Trophoblast cell (in vitro differentiated cells and primary cell): ENCODE results near the gene HLA-DRA. TPM values are rescaled to one million over a fixed set of nuclear protein-coding genes. Genes with fewer than 3 reads are reported as not detected.

Experiments
- DNase-seq, 2 donors: peaks; one replicate each; pipeline ENCODE4 v3.0.0-alpha.2; 2016
- H2AFZ ChIP-seq: 2 replicates; pipeline ENCODE4 v1.6.1; 2013; ENCODE audit warnings: low read length, moderate library complexity, mild to moderate bottlenecking; ENCODE audit not compliant: insufficient read depth, poor library complexity
- H2AK5ac ChIP-seq: 2 replicates; pipeline ENCODE4 v1.6.1; 2013; ENCODE audit warnings: mild to moderate bottlenecking, low read length
- H2BK120ac ChIP-seq: 2 replicates; pipeline ENCODE4 v1.6.1; 2013; ENCODE audit warnings: low read length, mild to moderate bottlenecking, moderate library complexity; ENCODE audit not compliant: insufficient read depth, poor library complexity
- H2BK12ac ChIP-seq: 2 replicates; pipeline ENCODE4 v1.6.1; 2013; ENCODE audit warnings: mild to moderate bottlenecking, low read length, moderate library complexity
- H2BK5ac ChIP-seq: 2 replicates; pipeline ENCODE4 v1.6.1; 2013; ENCODE audit warnings: low read length, low read depth, moderate library complexity, mild to moderate bottlenecking; ENCODE audit not compliant: poor library complexity
- H3K14ac ChIP-seq: 2 replicates; pipeline ENCODE4 v1.6.1; 2013; ENCODE audit warnings: mild to moderate bottlenecking, low read length
- H3K18ac ChIP-seq: 2 replicates; pipeline ENCODE4 v1.6.1; 2013; ENCODE audit warnings: mild to moderate bottlenecking, low read length
- H3K23ac ChIP-seq: 2 replicates; pipeline ENCODE4 v1.6.1; 2013; ENCODE audit warnings: low read length
- H3K27ac ChIP-seq: 2 replicates; pipeline ENCODE4 v1.5.1; 2013; ENCODE audit warnings: low read depth, mild to moderate bottlenecking, inconsistent platforms, low read length, moderate library complexity
- H3K27me3 ChIP-seq: 2 replicates; pipeline ENCODE4 v1.6.1; 2013; ENCODE audit warnings: inconsistent platforms, mild to moderate bottlenecking, low read length, moderate library complexity; ENCODE audit not compliant: insufficient read depth
- H3K36me3 ChIP-seq, 2 experiments: 1 replicate in 1 of 2; 2 replicates in 1 of 2; pipeline ENCODE4 v1.6.1; 2013; ENCODE audit warnings: low read length in 2 of 2, mild to moderate bottlenecking in 2 of 2, moderate library complexity in 1 of 2; ENCODE audit not compliant: insufficient read depth in 2 of 2, control insufficient read depth in 1 of 2
- H3K4ac ChIP-seq: 2 replicates; pipeline ENCODE4 v1.6.1; 2013; ENCODE audit warnings: low read depth, mild to moderate bottlenecking, low read length, moderate library complexity
- H3K4me1 ChIP-seq, 2 experiments: 1 replicate in 1 of 2; 2 replicates in 1 of 2; pipeline ENCODE4 v1.6.1; 2013; ENCODE audit warnings: low read length in 2 of 2, mild to moderate bottlenecking in 2 of 2, moderate library complexity in 1 of 2; ENCODE audit not compliant: insufficient read depth in 2 of 2, control insufficient read depth in 1 of 2
- H3K4me2 ChIP-seq: 2 replicates; pipeline ENCODE4 v1.6.1; 2013; ENCODE audit warnings: inconsistent platforms, mild to moderate bottlenecking, low read length, moderate library complexity
- H3K4me3 ChIP-seq: 2 replicates; pipeline ENCODE4 v1.5.1; 2013; ENCODE audit warnings: mild to moderate bottlenecking, low read depth, low read length, inconsistent platforms
- H3K79me1 ChIP-seq: one replicate; pipeline ENCODE4 v1.6.1; 2013; ENCODE audit warnings: low read length
- H3K79me2 ChIP-seq: 2 replicates; pipeline ENCODE4 v1.6.1; 2013; ENCODE audit warnings: low read length, mild to moderate bottlenecking; ENCODE audit not compliant: control insufficient read depth, insufficient read depth, poor library complexity
- H3K9ac ChIP-seq: 2 replicates; pipeline ENCODE4 v1.6.1; 2013; ENCODE audit warnings: mild to moderate bottlenecking, low read length
- H3K9me3 ChIP-seq: 2 replicates; pipeline ENCODE4 v1.6.1; 2013; ENCODE audit warnings: low read depth, mild to moderate bottlenecking, control low read depth, inconsistent platforms, low read length; ENCODE audit not compliant: insufficient read depth
- H4K12ac ChIP-seq: 2 replicates; pipeline ENCODE4 v1.6.1; 2013; ENCODE audit warnings: low read depth, mild to moderate bottlenecking, low read length, moderate library complexity
- H4K8ac ChIP-seq: 2 replicates; pipeline ENCODE4 v1.6.1; 2013; ENCODE audit warnings: low read depth, mild to moderate bottlenecking, low read length, moderate library complexity
- H4K91ac ChIP-seq: one replicate; pipeline ENCODE4 v1.6.1; 2013; ENCODE audit warnings: low read depth, mild to moderate bottlenecking, low read length, moderate library complexity
- WGBS: extraction: QIAGEN DNeasy Blood & Tissue Kit; methylation state at CpG from one replicate; pipeline ENCODE4 v1.1.7; 2013; ENCODE audit warnings: missing lambda C conversion rate; ENCODE audit not compliant: insufficient read length, insufficient coverage; ENCODE audit errors: extremely low coverage; 5-methylcytosine and 5-hydroxymethylcytosine counted together
- polyA plus RNA-seq: library from polyadenylated mRNA; stranded (reverse); fragments of 200-250 nt; gene quantifications from 2 replicates; pipeline ENCODE4 v1.2.3, GENCODE V29; 2013

HLA-DRA gene
- polyA plus RNA-seq = not detected in 2 replicates

DNA sequence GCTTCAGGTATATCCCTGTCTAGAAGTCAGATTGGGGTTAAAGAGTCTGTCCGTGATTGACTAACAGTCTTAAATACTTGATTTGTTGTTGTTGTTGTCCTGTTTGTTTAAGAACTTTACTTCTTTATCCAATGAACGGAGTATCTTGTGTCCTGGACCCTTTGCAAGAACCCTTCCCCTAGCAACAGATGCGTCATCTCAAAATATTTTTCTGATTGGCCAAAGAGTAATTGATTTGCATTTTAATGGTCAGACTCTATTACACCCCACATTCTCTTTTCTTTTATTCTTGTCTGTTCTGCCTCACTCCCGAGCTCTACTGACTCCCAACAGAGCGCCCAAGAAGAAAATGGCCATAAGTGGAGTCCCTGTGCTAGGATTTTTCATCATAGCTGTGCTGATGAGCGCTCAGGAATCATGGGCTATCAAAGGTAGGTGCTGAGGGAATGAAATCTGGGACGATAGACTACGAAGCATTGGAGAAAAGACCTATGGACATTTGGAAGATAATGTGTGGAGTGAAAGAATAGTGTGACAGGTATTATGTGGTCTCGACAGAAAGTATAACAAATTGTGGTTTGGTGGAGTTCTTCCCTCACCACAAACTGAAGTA, at the start of gene HLA-DRA:
HLA-DRA (plus strand) TSS at position 286 of the 613 bp plus-strand sequence; CDS start at position 350, 64 bp downstream.
- no peak within 1 kb of the TSS for H4K12ac ChIP-seq
- H3K79me1 ChIP-seq = no peaks in the 10 kb centered on the region
- no peak within 1 kb of the TSS for H2BK12ac ChIP-seq
- H3K9me3 ChIP-seq = no peaks in the 10 kb centered on the region
- no peak within 1 kb of the TSS for H3K4ac ChIP-seq
- H3K36me3 ChIP-seq = no peaks in the 10 kb centered on the region
- H3K23ac ChIP-seq = no peak within 1 kb of the TSS
- peak; percentile 27 to 71 for DNase-seq
- H3K9ac ChIP-seq = no peak within 1 kb of the TSS
- no peak within 1 kb of the TSS for H2AFZ ChIP-seq
- H3K27ac ChIP-seq = no peak within 1 kb of the TSS
- no peaks in the 10 kb centered on the region for H3K79me2 ChIP-seq
- no peaks in the 10 kb centered on the region for H3K27me3 ChIP-seq
- no CpG with 5 or more reads among the region's 9 CpGs for WGBS
- no peak within 1 kb of the TSS for H3K18ac ChIP-seq
- no peak within 1 kb of the TSS for H2BK5ac ChIP-seq
- H3K4me1 ChIP-seq = no peaks in the 10 kb centered on the region
- no peak within 1 kb of the TSS for H4K91ac ChIP-seq
- H3K4me2 ChIP-seq = no peak within 1 kb of the TSS
- H2BK120ac ChIP-seq = no peak within 1 kb of the TSS
- H3K14ac ChIP-seq = no peak within 1 kb of the TSS
- H4K8ac ChIP-seq = no peak within 1 kb of the TSS
- no peak within 1 kb of the TSS for H2AK5ac ChIP-seq
- no peak within 1 kb of the TSS for H3K4me3 ChIP-seq

DNA sequence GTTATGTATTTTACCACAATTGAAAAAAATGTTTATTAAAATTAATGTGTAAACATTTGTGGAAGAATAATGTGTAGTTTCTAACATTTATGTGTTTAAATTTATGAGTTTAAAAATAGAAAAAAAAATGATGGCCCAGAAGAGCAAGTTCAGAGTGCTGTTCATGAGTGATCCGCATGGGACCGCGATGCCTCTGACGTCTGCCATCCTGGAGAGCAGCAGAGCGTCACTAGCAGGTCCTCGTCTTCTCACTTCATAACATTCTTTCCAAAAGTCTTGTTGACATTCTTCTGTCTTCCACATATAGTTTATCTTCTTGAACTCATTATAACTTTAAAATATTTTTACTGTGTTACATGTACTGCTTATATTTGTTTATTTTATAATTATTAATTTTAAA, 48.2 kb upstream of the HLA-DRA start:
- Histone ChIP-seq H2BK5ac (no peak overlapping the region), H3K14ac (no peak overlapping the region), H3K79me1 (no peaks in the 10 kb centered on the region), H3K79me2 (no peaks in the 10 kb centered on the region), H3K18ac (no peak overlapping the region), H3K23ac (no peak overlapping the region), H4K12ac (no peak overlapping the region), H3K4me3 (no peak overlapping the region), H3K9ac (no peak overlapping the region), H2BK120ac (no peak overlapping the region), H2AK5ac (no peak overlapping the region), H3K27ac (no peak overlapping the region), H3K4ac (no peak overlapping the region), H4K8ac (no peak overlapping the region), H3K4me2 (no peak overlapping the region), H2BK12ac (no peak overlapping the region), H3K27me3 (no peaks in the 10 kb centered on the region), H2AFZ (no peak overlapping the region), H4K91ac (no peak overlapping the region), H3K36me3 (no peaks in the 10 kb centered on the region), H3K9me3 (no peaks in the 10 kb centered on the region), H3K4me1 (no peaks in the 10 kb centered on the region)
- DNase-seq = no peak
- WGBS = no CpG with 5 or more reads among the region's 6 CpGs

DNA sequence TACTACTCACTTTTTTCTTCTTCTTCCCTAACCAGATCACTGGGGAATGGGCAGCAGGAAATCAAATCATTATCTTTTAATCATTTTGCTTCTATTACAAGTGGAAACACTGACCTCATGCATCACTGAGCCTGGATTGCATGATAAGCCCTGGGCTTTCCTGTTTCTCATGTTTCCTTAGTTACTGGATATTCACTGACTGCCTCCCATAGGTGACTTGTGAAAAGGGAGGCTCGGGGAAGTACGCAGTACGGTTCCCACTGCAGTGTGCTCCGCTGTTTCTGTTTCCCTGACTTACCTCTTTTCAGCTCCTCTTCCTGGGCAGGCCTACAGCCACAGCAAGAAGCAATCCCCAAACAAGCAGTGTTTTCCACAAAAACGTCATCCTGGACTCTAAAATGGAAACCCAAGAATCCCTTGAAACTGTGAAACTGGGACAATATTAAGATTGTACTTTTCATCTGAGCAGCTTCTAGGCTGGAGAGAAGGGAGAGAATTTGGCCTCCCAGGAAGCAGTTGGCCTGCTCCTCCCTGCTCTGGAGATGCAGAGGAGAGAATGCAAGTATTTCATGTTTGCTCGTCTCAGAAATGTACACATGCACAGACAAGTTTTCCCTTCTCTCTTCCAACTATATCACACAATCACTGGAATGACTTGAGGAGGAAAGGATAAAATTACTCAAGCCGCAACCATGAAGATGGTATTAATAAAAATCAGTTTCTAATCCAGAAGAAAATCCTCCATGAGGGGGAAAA, 45.8 kb upstream of the HLA-DRA start:
- no peak overlapping the region for H3K4me3 ChIP-seq
- H3K4ac ChIP-seq = no peak overlapping the region
- no peak overlapping the region for H4K12ac ChIP-seq
- no peak overlapping the region for H3K18ac ChIP-seq
- no peaks in the 10 kb centered on the region for H3K79me2 ChIP-seq
- no peak overlapping the region for H3K27ac ChIP-seq
- no peak overlapping the region for H4K91ac ChIP-seq
- H3K27me3 ChIP-seq = no peaks in the 10 kb centered on the region
- no peak overlapping the region for H2AFZ ChIP-seq
- H3K4me1 ChIP-seq = peaks cover 0 to 2% of the 10 kb centered on the region in 2 experiments
- no peaks in the 10 kb centered on the region for H3K9me3 ChIP-seq
- H2BK5ac ChIP-seq = no peak overlapping the region
- no peak overlapping the region for H3K14ac ChIP-seq
- H3K36me3 ChIP-seq = no peaks in the 10 kb centered on the region
- H3K79me1 ChIP-seq = no peaks in the 10 kb centered on the region
- H2BK120ac ChIP-seq = no peak overlapping the region
- H2BK12ac ChIP-seq = no peak overlapping the region
- no peak overlapping the region for H4K8ac ChIP-seq
- DNase-seq = peak; percentile 21 to 38
- H2AK5ac ChIP-seq = no peak overlapping the region
- WGBS = no CpG with 5 or more reads among the region's 7 CpGs
- H3K23ac ChIP-seq = no peak overlapping the region
- no peak overlapping the region for H3K9ac ChIP-seq
- H3K4me2 ChIP-seq = no peak overlapping the region

DNA sequence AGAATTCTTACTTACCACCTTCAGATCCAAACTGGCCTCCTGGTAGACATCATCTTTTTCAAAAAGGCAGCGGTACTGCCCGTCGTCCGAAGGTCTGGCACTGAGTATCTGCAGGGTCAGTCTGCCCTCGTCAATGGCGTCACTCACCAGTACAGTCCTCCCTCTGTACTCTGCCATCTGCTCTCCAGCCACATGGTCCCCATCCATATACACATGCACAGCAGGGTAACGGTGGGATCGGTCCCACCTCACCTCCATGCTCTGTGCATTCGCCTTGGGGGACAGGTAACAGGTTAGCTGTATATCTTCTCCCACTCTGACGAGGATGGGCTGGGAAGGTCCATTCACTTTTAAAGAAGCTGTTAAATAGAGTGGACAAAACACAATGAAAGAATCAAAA, 43.7 kb upstream of the HLA-DRA start:
- DNase-seq = no peak
- H3K4ac ChIP-seq = no peak overlapping the region
- H3K4me3 ChIP-seq = no peak overlapping the region
- no CpG with 5 or more reads among the region's 10 CpGs for WGBS
- no peak overlapping the region for H2BK120ac ChIP-seq
- H4K91ac ChIP-seq = no peak overlapping the region
- H3K9ac ChIP-seq = no peak overlapping the region
- H2BK12ac ChIP-seq = no peak overlapping the region
- no peaks in the 10 kb centered on the region for H3K9me3 ChIP-seq
- no peak overlapping the region for H4K12ac ChIP-seq
- no peak overlapping the region for H3K23ac ChIP-seq
- no peaks in the 10 kb centered on the region for H3K79me1 ChIP-seq
- peaks cover 0 to 2% of the 10 kb centered on the region in 2 experiments for H3K4me1 ChIP-seq
- H2AK5ac ChIP-seq = no peak overlapping the region
- H3K36me3 ChIP-seq = no peaks in the 10 kb centered on the region
- H2AFZ ChIP-seq = no peak overlapping the region
- no peak overlapping the region for H3K4me2 ChIP-seq
- H3K27me3 ChIP-seq = no peaks in the 10 kb centered on the region
- H3K14ac ChIP-seq = no peak overlapping the region
- H3K18ac ChIP-seq = no peak overlapping the region
- H2BK5ac ChIP-seq = no peak overlapping the region
- H4K8ac ChIP-seq = no peak overlapping the region
- no peak overlapping the region for H3K27ac ChIP-seq
- H3K79me2 ChIP-seq = no peaks in the 10 kb centered on the region
